HepG2 (cell line): Measurements from ENCODE around the gene NUDT17. TPM values are rescaled to one million over a fixed set of nuclear protein-coding genes. Genes with fewer than 3 reads are reported as not detected.

Experiments used
- EHMT2 ChIP-seq: fragments of 200-600 bp; sonication (generic); IDR thresholded peaks from 2 replicates; pipeline ENCODE4 v1.7.0; 2017; ENCODE audit warnings: antibody characterized with exemption, low read depth, low read length, borderline replicate concordance
- ETS1 ChIP-seq: sonication (generic); formaldehyde crosslinking; IDR thresholded peaks from 2 replicates; pipeline ENCODE4 v1.4.0; 2020; ENCODE audit warnings: missing genetic modification reagents
- FOSL1 ChIP-seq: sonication (generic); formaldehyde crosslinking; IDR thresholded peaks from 2 replicates; pipeline ENCODE4 v1.9.0; 2021; ENCODE audit warnings: missing genetic modification reagents, borderline replicate concordance
- GABPB1 ChIP-seq: IDR thresholded peaks from 2 replicates; pipeline ENCODE4 v1.6.1; 2016; ENCODE audit warnings: mild to moderate bottlenecking, missing genetic modification reagents, moderate library complexity, missing compliant biosample characterization
- GPN1 ChIP-seq: sonication (generic); formaldehyde crosslinking; IDR thresholded peaks from 2 replicates; pipeline ENCODE4 v1.5.1; 2020; ENCODE audit warnings: missing genetic modification reagents, borderline replicate concordance
- GTF2F1 ChIP-seq: fragments of 150-350 bp; IDR thresholded peaks from 2 replicates; pipeline ENCODE4 v1.6.1; 2014; ENCODE audit warnings: low read length
- HMG20B ChIP-seq: conservative IDR thresholded peaks from 2 replicates; pipeline ENCODE4 v1.6.1; 2016; ENCODE audit warnings: missing genetic modification reagents, missing compliant biosample characterization
- JUN ChIP-seq: sonication (generic); formaldehyde crosslinking; IDR thresholded peaks from 2 replicates; pipeline ENCODE4 v1.4.0; 2020; ENCODE audit warnings: mild to moderate bottlenecking, missing genetic modification reagents
- JUNB ChIP-seq: sonication (generic); formaldehyde crosslinking; IDR thresholded peaks from 2 replicates; pipeline ENCODE4 v1.8.0; 2022; ENCODE audit warnings: missing genetic modification reagents, mild to moderate bottlenecking, borderline replicate concordance
- MXD3 ChIP-seq: IDR thresholded peaks from 2 replicates; pipeline ENCODE4 v1.6.1; 2016; ENCODE audit warnings: mild to moderate bottlenecking, missing biosample characterization, missing genetic modification reagents
- NFE2 ChIP-seq: sonication (generic); formaldehyde crosslinking; IDR thresholded peaks from 2 replicates; pipeline ENCODE4 v1.4.0; 2020; ENCODE audit warnings: missing genetic modification reagents
- NR2F1 ChIP-seq, 2 experiments: fragments of 450-650 bp in 1 of 2; formaldehyde crosslinking in 1 of 2; IDR thresholded peaks; 2 replicates each; pipeline versions ENCODE4 v1.5.0 to v1.6.1; 2016 to 2020; ENCODE audit warnings: mild to moderate bottlenecking in 1 of 2, missing compliant biosample characterization in 1 of 2, missing genetic modification reagents in 1 of 2, moderate library complexity in 1 of 2
- RAD21 ChIP-seq: fragments of 450-650 bp; formaldehyde crosslinking; IDR thresholded peaks from 2 replicates; pipeline ENCODE4 v1.5.0; 2020; ENCODE audit warnings: mild to moderate bottlenecking
- SNAPC2 ChIP-seq: sonication (generic); formaldehyde crosslinking; IDR thresholded peaks from 2 replicates; pipeline ENCODE4 v1.8.1; 2022; ENCODE audit warnings: mild to moderate bottlenecking, missing genetic modification reagents
- SP2 ChIP-seq: sonication (generic); formaldehyde crosslinking; IDR thresholded peaks from 2 replicates; pipeline ENCODE4 v1.5.1; 2020; ENCODE audit warnings: mild to moderate bottlenecking, missing genetic modification reagents
- ZBTB20 ChIP-seq: sonication (generic); formaldehyde crosslinking; IDR thresholded peaks from 2 replicates; pipeline ENCODE4 v1.8.1; 2023; ENCODE audit warnings: missing genetic modification reagents, low read depth, mild to moderate bottlenecking, borderline replicate concordance
- ZBTB33 ChIP-seq: sonication (generic); formaldehyde crosslinking; IDR thresholded peaks from 2 replicates; pipeline ENCODE4 v1.4.0; 2020; ENCODE audit warnings: missing genetic modification reagents
- ZC3H4 ChIP-seq: sonication (generic); formaldehyde crosslinking; IDR thresholded peaks from 2 replicates; pipeline ENCODE4 v1.4.0; 2020; ENCODE audit warnings: missing genetic modification reagents, borderline replicate concordance
- ZFP62 ChIP-seq: sonication (generic); formaldehyde crosslinking; IDR thresholded peaks from 2 replicates; pipeline ENCODE4 v1.4.0; 2020; ENCODE audit warnings: missing genetic modification reagents
- ZFP82 ChIP-seq: sonication (generic); formaldehyde crosslinking; IDR thresholded peaks from 2 replicates; pipeline ENCODE4 v1.5.1; 2020; ENCODE audit warnings: mild to moderate bottlenecking, missing genetic modification reagents, borderline replicate concordance
- ZMYM3 ChIP-seq: sonication (generic); formaldehyde crosslinking; IDR thresholded peaks from 2 replicates; pipeline ENCODE4 v1.5.1; 2020; ENCODE audit warnings: mild to moderate bottlenecking, missing genetic modification reagents
- ZNF225 ChIP-seq: sonication (generic); formaldehyde crosslinking; IDR thresholded peaks from 2 replicates; pipeline ENCODE4 v1.4.0; 2020; ENCODE audit warnings: mild to moderate bottlenecking, missing genetic modification reagents
- ZNF780A ChIP-seq: sonication (generic); formaldehyde crosslinking; IDR thresholded peaks from 2 replicates; pipeline ENCODE4 v1.8.0; 2022; ENCODE audit warnings: mild to moderate bottlenecking, missing genetic modification reagents, moderate library complexity
- ZNF800 ChIP-seq: sonication (generic); formaldehyde crosslinking; IDR thresholded peaks from 2 replicates; pipeline ENCODE4 v1.4.0; 2020; ENCODE audit warnings: missing genetic modification reagents
- ZSCAN12 ChIP-seq: sonication (generic); formaldehyde crosslinking; IDR thresholded peaks from 2 replicates; pipeline ENCODE4 v1.9.0; 2021; ENCODE audit warnings: mild to moderate bottlenecking, missing genetic modification reagents
- polyA plus RNA-seq, 8 experiments: library from polyadenylated mRNA; depleted of rRNA in 3 of 8; stranded (reverse) in 7 of 8; unstranded in 1 of 8; fragments of >200 nt; fragmentation: Illumina TruSeq in 4 of 8; extraction: Trizol in 4 of 8; gene quantifications; 2 replicates each; pipeline versions ENCODE4 v1.2.1 to v1.2.3, GENCODE V29; 2011 to 2016; ENCODE audit warnings: low read depth in 4 of 8, missing spikeins in 1 of 8, mixed read lengths in 1 of 8; ENCODE audit not compliant: insufficient read depth in 1 of 8
- total RNA-seq, 5 experiments: library from RNA; depleted of rRNA; stranded (reverse); fragments of >200 nt; fragmentation: Illumina TruSeq; extraction: Trizol; gene quantifications; 2 replicates each; pipeline ENCODE4 v1.2.3, GENCODE V29; 2016; ENCODE audit warnings: low read depth in 1 of 5

NUDT17 gene
- total and polyA plus RNA-seq, 2 of the 13 experiments (the other 11 are each of a cell fraction or from before 2014, with no cell fraction given): 2.6 to 5.8 TPM

GRCh38 chr1:145891587-145892485 lies 46.4 kb downstream of the NUDT17 start (continued):
- TF ChIP-seq ZNF780A (CRISPR knock-in tag) (no peak), GTF2F1 (peak; percentile 49; the same call in 1 of the 2 replicates), MXD3 (CRISPR knock-in tag) (0 out of 2 replicates have a peak, but pooled peaks have one; percentile 46), JUNB (peak; percentile 84; the same call in 1 of the 2 replicates), ZBTB33 (CRISPR knock-in tag) (0 out of 2 replicates have a peak, but pooled peaks have one; percentile 41), SP2 (CRISPR knock-in tag) (no peak), RAD21 (CRISPR knock-in tag) (peak; percentile 99), EHMT2 (no peak), GPN1 (CRISPR knock-in tag) (no peak), ZBTB20 (CRISPR knock-in tag) (0 out of 2 replicates have a peak, but pooled peaks have one; percentile 62), ZMYM3 (CRISPR knock-in tag) (peak; percentile 63; the same call in 1 of the 2 replicates), NR2F1 (CRISPR knock-in tag; IDR thresholded peaks at IDR 0.05) (no peak), GABPB1 (CRISPR knock-in tag) (peak; percentile 52), NFE2 (no peak), ETS1 (no peak), ZNF225 (CRISPR knock-in tag) (no peak), JUN (peak; percentile 51; the same call in 1 of the 2 replicates), ZSCAN12 (CRISPR knock-in tag) (0 out of 2 replicates have a peak, but pooled peaks have one; percentile 61), HMG20B (0 out of 2 replicates have a peak, but pooled peaks have one; percentile 59), ZC3H4 (CRISPR knock-in tag) (no peak), SNAPC2 (peak; percentile 59; the same call in 1 of the 2 replicates), ZFP82 (CRISPR knock-in tag) (no peak), ZNF800 (CRISPR knock-in tag) (no peak), FOSL1 (CRISPR knock-in tag) (peak; percentile 83; the same call in 1 of the 2 replicates), ZFP62 (CRISPR knock-in tag) (no peak)
